ENCODE data around the gene RBM38.
"Not testable (repeated sequence)": the region's sequence is repeated elsewhere in the genome, so short reads cannot be mapped to it uniquely, and the experiment has no call there.

RBM38 gene

GRCh38 chr20:57420571-57421252 is 29.5 kb downstream of the RBM38 start:
- no peak for DNase-seq

GRCh38 chr20:57421253-57422220 is 30.3 kb downstream of the RBM38 start:
- DNase-seq, result no peak

GRCh38 chr20:57422254-57422653 is 31.1 kb downstream of the RBM38 start:
- no peak for DNase-seq

GRCh38 chr20:57425150-57426013 is 34.2 kb downstream of the RBM38 start:
- DNase-seq, result peak in 1 of 2 experiments; percentile 5

- DNase-seq, result no peak
These were observed 35.1 kb downstream of the RBM38 start for GRCh38 chr20:57426271-57426689.

GRCh38 chr20:57426831-57427230 is 35.6 kb downstream of the RBM38 start:
- DNase-seq, result no peak

- DNase-seq, result no peak
These were observed 37.3 kb downstream of the RBM38 start for GRCh38 chr20:57428324-57429158.

- no peak for DNase-seq
These were observed 37.9 kb downstream of the RBM38 start for GRCh38 chr20:57429159-57429496.

- no peak for DNase-seq
These were observed 38.5 kb downstream of the RBM38 start for GRCh38 chr20:57429580-57430200.

GRCh38 chr20:57430201-57430596 is 39.0 kb downstream of the RBM38 start:
- not testable (repeated sequence) for DNase-seq

GRCh38 chr20:57431539-57431835 is 40.3 kb downstream of the RBM38 start:
- DNase-seq, result no peak

- no peak for DNase-seq
These were observed 41.3 kb downstream of the RBM38 start for GRCh38 chr20:57432480-57432861.

- no peak for DNase-seq
These were observed 41.8 kb downstream of the RBM38 start for GRCh38 chr20:57432862-57433491.

- DNase-seq, result no peak
These were observed 42.6 kb downstream of the RBM38 start for GRCh38 chr20:57433657-57434389.

- no peak for DNase-seq
These were observed 43.1 kb downstream of the RBM38 start for GRCh38 chr20:57434390-57434700.

GRCh38 chr20:57435105-57435497 is 43.9 kb downstream of the RBM38 start:
- DNase-seq, result no peak

- DNase-seq, result peak; percentile 81 to 87
These were observed 44.5 kb downstream of the RBM38 start for GRCh38 chr20:57435498-57436222.

GRCh38 chr20:57436223-57436545 is 45.0 kb downstream of the RBM38 start:
- no peak for DNase-seq

GRCh38 chr20:57437267-57437666 is 46.1 kb downstream of the RBM38 start:
- no peak for DNase-seq

GRCh38 chr20:57437672-57438330 is 46.6 kb downstream of the RBM38 start:
- DNase-seq, result no peak
